ENCODE results near the gene AP5M1.

The AP5M1 gene

GRCh38 chr14:57346741-57347140, 78.0 kb downstream of the AP5M1 start:
- H3K56ac ChIP-seq (ENCODE audit: low read length) = no peak overlapping the region
- H3K79me1 ChIP-seq (ENCODE audit: low read length) = no peaks in the 10 kb centered on the region
- H3K4me3 ChIP-seq (ENCODE audit: low read length) = no peak overlapping the region
- H3K4ac ChIP-seq (ENCODE audit: low read depth, low read length) = no peak overlapping the region
- H3K27ac ChIP-seq (ENCODE audit: low read depth, low read length) = no peak overlapping the region
- H3K9ac ChIP-seq (ENCODE audit: low read length) = no peak overlapping the region
- H3K4me1 ChIP-seq (ENCODE audit: control insufficient read depth, low read depth, low read length) = no peaks in the 10 kb centered on the region
- no peak overlapping the region for H2BK120ac ChIP-seq (ENCODE audit: low read depth, low read length)
- H3K23ac ChIP-seq (ENCODE audit: low read length) = no peak overlapping the region
- no peak overlapping the region for H3K18ac ChIP-seq (ENCODE audit: low read length)
- peaks cover 2% of the 10 kb centered on the region for H3K27me3 ChIP-seq (ENCODE audit: insufficient read depth, low read length, poor library complexity)
- H2BK15ac ChIP-seq (replicated peaks; ENCODE audit: low read depth) = no peak overlapping the region
- DNase-seq = no peak
- no peak overlapping the region for H2AK5ac ChIP-seq (ENCODE audit: low read length)
- H3K4me2 ChIP-seq (ENCODE audit: low read length) = no peak overlapping the region
- no peaks in the 10 kb centered on the region for H3K36me3 ChIP-seq (ENCODE audit: control insufficient read depth, insufficient read depth, low read length)
- H4K8ac ChIP-seq (ENCODE audit: low read depth, low read length) = no peak overlapping the region
- H3K79me2 ChIP-seq (ENCODE audit: control insufficient read depth, insufficient read depth, low read length) = no peaks in the 10 kb centered on the region
- no CpG with 5 or more reads among the region's 2 CpGs for WGBS (ENCODE audit: extremely low coverage, insufficient coverage, low lambda C conversion rate)
- no peak overlapping the region for H4K5ac ChIP-seq (ENCODE audit: low read length)
- H2BK5ac ChIP-seq (ENCODE audit: low read length) = no peak overlapping the region
